ENCODE results near the gene CARNS1.
"Not testable (repeated sequence)": the region's sequence is repeated elsewhere in the genome, so short reads cannot be mapped to it uniquely, and the experiment has no call there.

Gene CARNS1

GRCh38 chr11:67410984-67411784 lies 4.3 kb upstream of the CARNS1 start:
- DNase-seq = no peak

GRCh38 chr11:67411785-67412152 lies 3.7 kb upstream of the CARNS1 start:
- DNase-seq = no peak

- no peak for DNase-seq
These were observed 2.8 kb upstream of the CARNS1 start for GRCh38 chr11:67412495-67413179.

- DNase-seq = no peak
These were observed 2.1 kb upstream of the CARNS1 start for GRCh38 chr11:67413266-67413849.

GRCh38 chr11:67416416-67417335 lies 1.2 kb downstream of the CARNS1 start:
- no peak for DNase-seq

- no peak for DNase-seq
These were observed 1.9 kb downstream of the CARNS1 start for GRCh38 chr11:67417425-67417824.

- DNase-seq = peak; percentile 19 to 41
These were observed 3.2 kb downstream of the CARNS1 start for GRCh38 chr11:67418476-67419281.

- DNase-seq = no peak
These were observed 4.0 kb downstream of the CARNS1 start for GRCh38 chr11:67419325-67420049.

GRCh38 chr11:67420147-67420645 lies 4.7 kb downstream of the CARNS1 start:
- DNase-seq = no peak

- DNase-seq = peak; percentile 89 to 90
These were observed 5.4 kb downstream of the CARNS1 start for GRCh38 chr11:67420646-67421429.

GRCh38 chr11:67421430-67422031 lies 6.1 kb downstream of the CARNS1 start:
- no peak for DNase-seq

GRCh38 chr11:67422891-67423290 lies 7.4 kb downstream of the CARNS1 start:
- no peak for DNase-seq

- DNase-seq = no peak
These were observed 8.0 kb downstream of the CARNS1 start for GRCh38 chr11:67423466-67423865.

GRCh38 chr11:67423891-67424613 lies 8.6 kb downstream of the CARNS1 start:
- DNase-seq = no peak

- not testable (repeated sequence) for DNase-seq
These were observed 11.9 kb downstream of the CARNS1 start for GRCh38 chr11:67427364-67427859.

- DNase-seq = peak; percentile 94 to 95
These were observed 12.8 kb downstream of the CARNS1 start, which contains the start of gene RPS6KB2 for GRCh38 chr11:67428052-67429001. Gene RPS6KB2, plus strand, starts transcription at chr11:67428494. Its CDS starts 52 bp downstream, at chr11:67428546.

GRCh38 chr11:67429038-67429668 lies 13.7 kb downstream of the CARNS1 start:
- DNase-seq = no peak

Measured in Kasumi-1 (cell line).